NCI-H1417 (cell line): ENCODE results near the gene ADAMTSL2.
A peak's percentile ranks its signal among the peaks of the same experiment; 100 is the strongest.
"Not testable (repeated sequence)": the region's sequence is repeated elsewhere in the genome, so short reads cannot be mapped to it uniquely, and the experiment has no call there.

Source experiments
- DNase-seq, 3 experiments: peaks; one replicate each; lab custom pipeline; 2025; lab: John Stamatoyannopoulos, UW

ADAMTSL2 gene

DNA sequence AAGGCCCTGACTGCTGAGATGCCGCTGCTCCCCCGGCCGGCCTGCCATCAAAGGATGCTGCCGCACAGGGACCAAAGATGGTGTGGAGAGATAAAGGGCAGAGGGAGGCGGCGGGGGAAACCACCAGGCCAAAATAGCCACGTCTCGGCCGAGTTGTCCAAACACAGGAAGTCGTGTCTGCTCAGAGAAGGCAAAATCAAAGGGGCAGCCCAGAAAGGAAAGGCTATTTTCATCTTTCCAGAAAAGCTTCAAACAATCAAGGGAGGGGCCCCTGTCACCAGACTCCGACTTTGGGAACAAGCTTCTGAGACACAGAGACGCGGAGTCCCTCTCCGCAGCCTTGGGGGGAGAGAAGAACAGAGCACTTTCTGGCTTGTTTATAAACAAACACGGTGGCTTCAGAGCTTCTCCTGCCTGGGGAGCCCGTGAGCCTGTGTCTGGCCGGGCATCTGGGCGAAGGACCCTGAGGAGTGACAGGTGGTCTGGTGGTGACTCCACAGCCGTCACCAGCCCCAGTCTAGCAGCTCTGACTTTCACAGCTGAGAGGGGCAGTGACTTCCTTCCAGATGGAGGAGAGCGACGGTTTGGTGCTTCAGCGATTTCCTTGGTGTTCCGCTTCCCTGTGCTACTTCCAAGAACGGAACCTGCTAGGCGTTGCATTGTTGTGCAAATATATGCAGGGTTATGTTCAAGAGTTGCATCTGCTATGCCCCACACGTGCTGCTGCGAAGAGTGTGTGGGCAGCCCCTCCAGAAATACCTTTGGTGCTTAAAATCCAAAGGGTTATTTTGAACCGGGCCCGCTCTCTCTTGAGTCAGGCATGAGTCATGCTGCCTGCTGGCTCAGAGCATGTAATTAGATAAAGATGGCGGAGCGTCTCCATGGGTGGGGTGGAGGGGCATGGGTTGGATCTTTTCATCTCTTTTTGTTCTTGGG is 24.0 kb downstream of the ADAMTSL2 start:
- DNase-seq: no peak

DNA sequence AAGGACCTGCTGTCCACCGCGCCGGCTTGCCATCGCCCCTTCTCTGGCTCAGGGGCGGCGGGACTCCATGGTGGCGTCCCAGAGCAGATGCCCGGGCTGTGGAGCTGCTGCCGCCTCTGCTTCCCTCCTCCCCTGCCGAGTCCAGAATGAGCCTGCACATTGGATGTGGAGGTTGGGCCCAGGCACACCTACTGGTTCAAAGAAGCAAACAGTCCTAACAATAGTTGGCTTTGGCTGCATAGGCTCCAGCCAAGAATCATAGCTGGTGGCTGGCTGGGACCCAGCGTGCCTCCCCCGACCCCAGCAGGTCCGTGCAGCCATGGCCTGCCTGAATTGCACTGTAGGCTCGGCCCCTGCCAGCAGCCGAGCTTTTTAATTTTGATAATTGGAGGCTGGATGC is 25.8 kb downstream of the ADAMTSL2 start:
- DNase-seq: no peak

DNA sequence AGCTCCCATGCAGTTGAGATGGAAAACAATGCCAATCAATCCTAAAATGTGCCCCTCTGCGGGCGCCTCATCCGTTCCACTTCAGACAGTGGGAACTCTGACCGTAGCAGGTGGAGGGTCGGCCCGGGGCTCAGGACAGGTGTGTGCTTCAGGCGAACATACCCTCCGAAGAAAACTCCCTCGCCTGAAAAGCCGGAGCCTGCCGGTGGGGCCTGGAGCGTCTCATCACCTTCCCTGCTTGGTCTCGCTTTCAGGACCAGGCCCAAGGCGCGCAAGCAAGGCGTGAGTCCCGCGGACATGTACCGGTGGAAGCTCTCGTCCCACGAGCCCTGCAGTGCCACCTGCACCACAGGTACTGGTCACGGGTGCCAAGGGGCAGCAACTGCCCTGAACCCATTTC is 26.4 kb downstream of the ADAMTSL2 start:
- DNase-seq: no peak

DNA sequence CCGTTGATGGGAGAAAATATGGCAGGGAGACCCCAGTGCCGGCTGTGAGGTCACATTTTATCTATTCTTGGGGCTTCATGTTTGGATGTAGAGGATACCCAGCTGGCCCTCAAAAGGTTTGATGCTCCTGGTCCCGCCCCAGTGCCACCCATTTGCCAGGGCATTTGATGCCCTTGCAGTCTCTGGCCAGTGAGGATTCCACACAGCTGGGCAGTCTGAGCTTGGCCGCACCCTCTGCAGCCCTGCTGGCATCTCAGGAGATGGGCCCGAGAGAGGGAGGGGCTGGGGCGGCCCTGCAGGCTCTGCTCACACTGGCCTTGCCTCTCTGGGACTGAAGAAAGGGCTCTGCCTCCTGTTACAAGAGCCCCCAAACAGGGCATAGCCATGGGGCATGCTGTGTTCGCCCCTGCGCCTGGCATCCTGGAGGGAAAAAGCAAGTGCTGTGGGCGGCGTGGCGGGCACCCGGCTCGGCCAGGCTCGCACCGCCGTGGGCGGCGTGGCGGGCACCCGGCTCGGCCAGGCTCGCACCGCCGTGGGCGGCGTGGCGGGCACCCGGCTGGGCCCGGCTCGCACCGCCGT is 27.6 kb downstream of the ADAMTSL2 start:
- DNase-seq: no peak

DNA sequence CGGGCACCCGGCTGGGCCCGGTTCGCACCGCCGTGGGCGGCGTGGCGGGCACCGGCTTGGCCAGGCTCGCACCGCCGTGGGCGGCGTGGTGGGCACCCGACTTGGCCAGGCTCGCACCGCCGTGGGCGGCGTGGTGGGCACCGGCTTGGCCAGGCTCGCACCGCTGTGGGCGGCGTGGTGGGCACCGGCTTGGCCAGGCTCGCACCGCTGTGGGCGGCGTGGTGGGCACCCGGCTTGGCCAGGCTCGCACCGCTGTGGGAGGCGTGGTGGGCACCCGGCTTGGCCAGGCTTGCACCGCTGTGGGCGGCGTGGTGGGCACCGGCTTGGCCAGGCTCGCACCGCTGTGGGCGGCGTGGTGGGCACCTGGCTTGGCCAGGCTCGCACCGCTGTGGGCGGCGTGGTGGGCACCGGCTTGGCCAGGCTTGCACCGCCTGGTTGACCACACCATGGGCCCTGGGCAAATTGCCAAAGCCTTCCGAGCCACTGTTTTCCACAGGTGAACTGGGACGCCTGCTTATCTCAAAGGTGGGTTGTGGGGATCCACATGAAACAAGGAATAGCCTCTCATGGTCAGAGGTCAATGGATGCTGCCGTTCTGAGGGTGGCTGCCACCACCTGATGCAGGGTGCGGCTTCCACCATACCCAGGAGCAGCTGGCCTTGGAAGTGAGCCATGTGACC is 28.2 kb downstream of the ADAMTSL2 start:
- DNase-seq: no peak

DNA sequence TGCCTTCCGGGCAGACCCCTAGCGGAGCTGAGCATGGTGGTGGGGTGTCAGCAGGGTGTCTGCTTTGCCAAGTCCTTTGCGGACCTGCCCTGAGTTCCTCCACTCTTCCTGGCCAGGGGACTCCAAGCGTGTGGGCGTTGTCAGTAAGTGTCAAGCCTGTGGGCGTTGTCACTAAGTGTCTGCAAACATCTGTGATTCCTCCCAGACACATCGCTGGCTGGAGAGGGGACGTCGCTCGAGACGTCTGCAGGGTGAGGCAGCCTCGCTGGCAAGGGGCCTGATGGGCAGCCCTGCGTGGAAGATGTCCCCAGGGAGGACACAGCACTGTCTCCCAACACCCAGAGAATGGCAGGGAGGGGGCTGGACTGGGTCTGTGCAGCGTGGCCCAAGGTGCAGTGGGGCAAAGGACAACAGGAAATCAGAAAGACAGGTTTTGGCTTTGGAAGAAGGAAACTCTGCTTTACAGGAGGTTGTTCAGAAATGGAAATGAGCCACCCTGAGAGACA is 28.8 kb downstream of the ADAMTSL2 start:
- peak in 2 of 3 experiments; percentile 3 to 27 for DNase-seq

DNA sequence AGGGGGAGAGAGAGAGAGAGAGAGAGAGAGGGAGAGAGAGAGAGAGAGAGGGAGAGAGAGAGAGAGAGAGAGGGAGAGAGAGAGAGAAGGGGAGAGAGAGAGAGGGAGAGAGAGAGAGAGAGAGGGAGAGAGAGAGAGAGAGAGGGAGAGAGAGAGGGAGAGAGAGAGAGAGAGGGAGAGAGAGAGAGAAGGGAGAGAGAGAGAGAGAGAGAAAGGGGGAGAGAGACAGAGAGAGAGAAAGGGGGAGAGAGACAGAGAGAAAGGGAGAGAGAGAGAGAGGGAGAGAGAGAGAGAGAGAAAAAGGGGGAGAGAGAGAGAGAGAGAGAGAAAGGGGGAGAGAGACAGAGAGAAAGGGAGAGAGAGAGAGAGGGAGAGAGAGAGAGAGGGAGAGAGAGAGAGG is 29.3 kb downstream of the ADAMTSL2 start:
- DNase-seq: not testable (repeated sequence)

DNA sequence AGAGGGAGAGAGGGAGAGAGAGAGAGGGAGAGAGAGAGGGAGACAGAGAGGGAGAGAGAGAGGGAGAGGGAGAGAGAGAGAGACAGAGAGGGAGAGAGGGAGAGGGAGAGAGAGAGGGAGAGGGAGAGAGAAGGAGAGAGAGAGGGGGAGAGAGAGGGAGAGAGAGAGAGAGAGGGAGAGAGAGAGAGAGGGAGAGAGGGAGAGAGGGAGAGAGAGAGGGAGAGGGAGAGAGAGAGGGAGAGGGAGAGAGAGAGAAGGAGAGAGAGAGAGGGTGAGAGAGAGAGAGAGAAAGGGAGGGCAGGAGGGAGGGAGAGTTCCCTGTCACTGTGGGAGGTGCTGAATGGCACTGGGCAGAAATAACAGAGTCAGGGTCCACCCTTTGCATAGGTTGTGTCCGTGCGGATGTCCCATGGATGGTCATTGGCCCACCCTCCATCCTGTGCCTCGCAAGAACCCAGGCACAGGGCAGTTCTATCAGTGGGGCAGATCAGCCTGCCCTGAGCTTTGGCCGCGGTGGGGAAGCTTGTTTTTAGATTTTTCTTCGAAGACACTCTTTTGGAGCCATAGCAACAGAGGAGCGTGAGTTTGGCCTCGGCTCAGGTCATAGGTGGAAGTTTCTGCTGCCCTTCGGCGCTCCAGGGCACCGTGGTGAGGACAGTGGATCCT is 30.1 kb downstream of the ADAMTSL2 start:
- no peak for DNase-seq

DNA sequence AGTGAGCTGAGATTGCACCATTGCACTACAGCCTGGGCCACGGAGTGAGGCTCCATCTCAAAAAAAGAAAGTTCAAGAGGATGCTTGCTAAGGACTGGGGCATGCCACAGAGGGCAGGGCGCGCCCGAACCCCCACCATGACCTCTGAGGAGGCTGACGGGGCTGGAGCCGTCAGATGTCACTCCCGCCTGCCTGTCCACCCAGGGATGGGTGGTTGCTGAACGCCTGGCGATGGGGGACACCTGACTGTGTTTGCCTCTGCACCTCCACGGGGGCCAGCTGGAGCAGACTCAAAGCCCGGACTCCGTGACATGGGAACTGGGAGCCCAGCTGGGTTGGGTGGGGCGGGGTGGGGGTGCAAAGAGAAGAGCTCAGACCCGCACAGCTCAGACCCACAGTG is 31.9 kb downstream of the ADAMTSL2 start:
- DNase-seq: no peak

DNA sequence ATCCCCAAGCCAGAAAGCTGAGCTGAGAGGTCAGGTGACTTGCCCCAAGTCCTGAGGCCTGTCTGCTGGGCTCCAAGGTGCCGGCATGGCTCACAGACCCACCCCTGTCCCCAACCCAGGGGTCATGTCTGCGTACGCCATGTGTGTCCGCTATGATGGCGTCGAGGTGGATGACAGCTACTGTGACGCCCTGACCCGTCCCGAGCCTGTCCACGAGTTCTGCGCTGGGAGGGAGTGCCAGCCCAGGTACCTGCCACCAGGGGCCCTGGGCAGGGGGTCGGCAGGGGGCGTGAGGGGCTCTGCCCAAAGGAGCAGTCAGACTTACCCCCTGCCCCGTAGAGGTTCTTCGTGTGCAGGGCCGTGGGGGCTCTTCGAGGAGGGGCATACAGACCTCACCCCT is 32.3 kb downstream of the ADAMTSL2 start:
- no peak for DNase-seq

DNA sequence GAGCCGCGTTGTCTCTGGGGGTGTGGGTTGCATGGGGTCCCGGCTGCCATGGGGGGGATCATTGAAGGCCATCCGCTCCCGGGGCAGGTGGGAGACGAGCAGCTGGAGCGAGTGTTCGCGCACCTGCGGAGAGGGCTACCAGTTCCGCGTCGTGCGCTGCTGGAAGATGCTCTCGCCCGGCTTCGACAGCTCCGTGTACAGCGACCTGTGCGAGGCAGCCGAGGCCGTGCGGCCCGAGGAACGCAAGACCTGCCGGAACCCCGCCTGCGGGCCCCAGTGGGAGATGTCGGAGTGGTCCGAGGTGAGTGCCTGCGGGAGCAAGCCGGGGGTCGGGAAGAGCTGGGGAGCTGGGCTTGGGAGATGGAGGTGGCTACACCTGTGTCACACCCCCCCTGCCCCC is 33.7 kb downstream of the ADAMTSL2 start:
- no peak for DNase-seq

DNA sequence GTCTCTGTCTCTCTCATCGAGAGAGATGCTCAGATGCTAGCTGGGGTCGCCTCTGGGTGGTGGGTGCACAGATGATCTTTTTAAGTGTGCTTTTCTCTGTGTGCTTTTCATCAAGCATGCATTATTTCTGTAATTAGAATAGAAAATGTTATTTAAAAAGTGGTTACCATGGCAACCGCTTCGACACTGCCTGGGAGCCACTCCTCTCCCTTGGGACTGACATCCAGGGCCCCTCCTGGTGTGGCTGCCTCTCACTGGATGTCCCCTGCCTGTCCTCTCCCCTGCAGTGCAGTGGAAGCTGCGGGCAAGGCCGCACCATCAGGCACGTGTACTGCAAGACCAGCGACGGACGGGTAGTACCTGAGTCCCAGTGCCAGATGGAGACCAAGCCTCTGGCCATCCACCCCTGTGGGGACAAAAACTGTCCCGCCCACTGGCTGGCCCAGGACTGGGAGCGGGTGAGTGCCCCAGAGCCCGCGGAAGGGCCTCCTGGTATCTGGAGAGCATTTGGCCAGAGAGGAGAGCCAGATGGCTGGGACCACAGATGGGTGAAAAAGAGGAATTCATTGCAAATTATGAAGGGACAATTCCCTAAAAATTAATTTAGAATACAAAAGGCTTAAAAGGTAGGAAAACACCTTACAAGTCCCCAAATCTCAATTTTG is 34.7 kb downstream of the ADAMTSL2 start:
- peak in 1 of 3 experiments; percentile 12 for DNase-seq

DNA sequence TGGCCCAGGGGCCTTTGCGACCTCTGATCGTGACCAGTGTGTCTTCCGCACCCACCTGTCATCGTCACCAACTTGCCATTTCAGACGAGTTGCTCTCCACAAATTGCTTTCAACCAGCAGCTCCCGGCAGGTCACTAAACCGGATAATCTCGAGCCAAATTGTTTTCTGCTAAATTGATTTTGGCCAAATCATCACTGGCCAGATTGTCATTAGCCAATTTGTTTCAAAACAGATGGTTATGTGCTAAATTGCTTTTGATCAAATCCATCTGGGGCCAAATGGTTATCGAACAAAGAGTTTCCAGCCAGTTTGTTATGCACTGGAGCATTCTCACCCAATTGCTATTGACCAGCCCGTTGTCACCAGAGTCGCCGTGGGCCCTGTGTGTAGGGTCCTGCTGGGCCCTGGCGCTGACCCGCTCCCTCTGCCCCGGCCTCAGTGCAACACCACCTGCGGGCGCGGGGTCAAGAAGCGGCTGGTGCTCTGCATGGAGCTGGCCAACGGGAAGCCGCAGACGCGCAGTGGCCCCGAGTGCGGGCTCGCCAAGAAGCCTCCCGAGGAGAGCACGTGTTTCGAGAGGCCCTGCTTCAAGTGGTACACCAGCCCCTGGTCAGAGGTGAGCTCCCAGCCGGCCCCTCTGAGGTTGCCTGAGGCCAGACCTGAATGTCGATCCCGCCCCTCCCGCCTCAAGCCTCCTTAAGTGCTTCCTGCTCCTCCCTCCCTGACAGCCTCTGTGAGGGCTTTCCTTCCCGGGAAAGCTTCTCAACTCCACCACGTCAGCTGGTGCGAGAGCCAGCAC is 35.6 kb downstream of the ADAMTSL2 start:
- peak in 1 of 3 experiments; percentile 52 for DNase-seq

DNA sequence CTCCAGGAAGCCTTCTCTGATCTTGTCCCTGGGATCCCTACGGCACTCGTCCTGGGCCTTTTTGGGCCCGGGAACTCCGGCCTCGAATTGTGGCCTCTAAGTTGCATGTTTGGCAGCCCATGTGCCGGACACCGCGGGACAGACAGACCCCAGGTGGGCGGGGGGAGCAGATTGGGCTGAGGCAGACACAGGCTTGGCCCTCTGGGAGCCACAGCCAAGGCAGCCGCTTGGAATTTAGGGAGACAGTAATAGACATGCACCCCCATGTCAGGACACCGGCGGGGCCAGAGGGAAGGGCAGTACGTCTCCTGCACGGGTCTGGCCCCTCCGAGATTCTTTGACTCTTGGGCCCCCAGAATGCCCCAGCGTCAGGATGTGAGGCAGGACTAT is 36.2 kb downstream of the ADAMTSL2 start:
- DNase-seq: no peak

DNA sequence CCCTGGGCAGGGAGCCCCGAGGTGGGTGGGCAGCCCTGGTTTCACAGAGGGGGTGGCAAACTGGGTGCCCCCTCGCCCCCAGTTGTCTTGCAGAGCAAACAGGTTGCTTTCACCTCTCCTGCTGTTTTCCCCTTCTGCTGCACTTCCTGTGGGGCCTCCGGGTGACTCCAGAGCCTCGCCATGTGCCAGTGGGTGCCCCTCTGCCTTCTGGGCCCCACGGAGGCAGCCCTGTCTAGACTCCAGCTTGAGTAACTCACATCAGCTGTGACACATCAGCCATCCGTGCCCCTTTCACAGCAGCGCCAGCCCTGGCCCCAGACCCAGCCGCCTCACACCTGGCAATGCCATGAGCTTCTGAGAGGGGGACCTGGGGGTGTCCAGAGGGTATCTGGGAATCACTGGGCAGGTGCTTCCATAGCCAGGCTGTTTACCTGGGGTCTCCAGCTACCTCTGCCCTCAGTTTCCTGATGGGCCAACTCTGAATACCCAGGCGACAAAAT is 36.9 kb downstream of the ADAMTSL2 start:
- DNase-seq: no peak

DNA sequence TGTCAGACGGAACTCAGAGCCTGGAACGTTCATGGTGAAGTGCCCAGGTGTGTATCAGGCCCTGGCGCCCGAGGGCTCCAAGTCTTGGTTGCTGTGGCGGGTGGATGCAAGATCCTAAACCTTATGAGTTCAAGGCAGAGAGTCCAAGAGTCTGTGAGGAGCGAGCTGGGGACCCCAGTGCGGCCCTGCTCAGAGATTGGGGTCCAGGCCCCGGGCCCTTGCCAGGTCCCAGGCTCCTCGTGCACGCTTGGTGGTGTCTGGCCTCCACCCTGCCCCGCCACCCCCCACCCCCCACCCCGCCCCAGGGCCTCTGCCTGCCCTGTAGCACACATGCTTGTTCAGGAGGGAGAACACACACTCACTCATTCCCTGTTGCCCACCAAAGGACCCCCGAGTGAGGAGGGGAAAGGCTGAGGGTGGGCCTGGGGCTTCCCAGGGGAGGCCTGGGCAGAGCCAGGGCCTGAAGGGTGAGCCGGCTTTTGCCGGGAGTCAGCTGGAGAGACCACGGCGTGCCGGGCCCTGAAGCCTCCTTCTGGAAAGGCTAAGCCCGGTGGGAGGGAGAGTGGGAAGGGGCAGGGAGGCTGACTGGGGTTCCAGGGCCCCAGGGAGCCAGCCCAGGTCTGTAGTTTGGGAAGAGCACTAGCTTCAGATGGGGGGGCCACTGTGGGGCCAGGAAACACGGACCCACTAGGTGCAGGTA is 37.5 kb downstream of the ADAMTSL2 start:
- no peak for DNase-seq

DNA sequence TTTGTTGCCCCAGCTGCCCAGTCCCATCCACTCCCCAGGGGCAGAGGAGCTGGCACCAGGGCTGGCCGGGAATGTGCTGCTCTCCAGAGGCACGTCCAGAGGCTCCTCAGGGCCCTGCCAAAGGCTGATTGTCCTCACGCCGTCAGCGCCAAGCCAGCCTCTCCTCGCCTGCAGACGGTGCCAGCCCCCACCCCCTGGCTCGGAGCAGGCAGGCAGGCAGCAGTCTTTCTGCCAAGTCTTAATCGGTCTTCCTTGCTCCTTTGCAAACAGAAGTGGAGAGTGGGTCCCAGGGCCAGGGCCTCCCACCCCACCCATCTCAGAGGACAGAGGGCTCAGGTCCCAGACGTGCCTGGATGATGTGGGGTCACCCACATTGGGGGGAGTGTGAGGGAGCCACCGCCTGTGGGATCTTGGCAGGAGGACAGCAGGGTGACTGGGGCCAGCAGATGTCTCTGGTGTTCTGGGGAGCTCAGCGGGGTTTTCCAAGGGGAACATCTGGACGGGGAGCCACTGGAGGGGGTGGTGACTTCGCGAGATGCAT is 38.4 kb downstream of the ADAMTSL2 start:
- DNase-seq: no peak

DNA sequence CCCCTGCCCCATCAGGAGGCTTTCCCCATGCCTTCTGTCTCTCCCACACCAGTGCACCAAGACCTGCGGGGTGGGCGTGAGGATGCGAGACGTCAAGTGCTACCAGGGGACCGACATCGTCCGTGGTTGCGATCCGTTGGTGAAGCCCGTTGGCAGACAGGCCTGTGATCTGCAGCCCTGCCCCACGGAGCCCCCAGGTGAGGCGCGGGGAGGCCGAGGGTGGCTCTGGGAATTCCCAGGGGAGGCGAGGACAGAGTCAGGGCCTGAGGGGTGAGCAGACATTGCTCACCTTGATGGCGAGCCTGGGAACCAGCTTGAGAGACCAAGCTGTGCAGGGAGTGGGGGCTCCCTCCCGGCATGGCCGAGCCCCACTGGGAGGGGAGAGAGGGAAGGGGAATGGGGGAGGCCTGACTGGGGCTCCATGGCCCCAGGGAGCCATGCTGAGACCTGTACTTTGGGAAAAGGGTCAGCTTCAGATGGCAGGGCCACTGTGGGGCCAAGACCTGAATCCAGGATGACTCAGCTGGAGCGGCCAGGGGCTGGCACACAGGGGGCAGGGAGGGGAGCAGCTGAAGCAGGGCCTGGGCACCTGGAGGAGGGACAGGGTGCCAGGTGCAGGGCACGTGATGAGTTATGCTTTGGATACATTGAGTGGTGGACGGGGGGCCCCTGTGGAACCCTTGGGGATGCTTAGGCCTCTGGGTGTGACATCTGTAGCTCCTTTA is 39.4 kb downstream of the ADAMTSL2 start:
- no peak for DNase-seq

DNA sequence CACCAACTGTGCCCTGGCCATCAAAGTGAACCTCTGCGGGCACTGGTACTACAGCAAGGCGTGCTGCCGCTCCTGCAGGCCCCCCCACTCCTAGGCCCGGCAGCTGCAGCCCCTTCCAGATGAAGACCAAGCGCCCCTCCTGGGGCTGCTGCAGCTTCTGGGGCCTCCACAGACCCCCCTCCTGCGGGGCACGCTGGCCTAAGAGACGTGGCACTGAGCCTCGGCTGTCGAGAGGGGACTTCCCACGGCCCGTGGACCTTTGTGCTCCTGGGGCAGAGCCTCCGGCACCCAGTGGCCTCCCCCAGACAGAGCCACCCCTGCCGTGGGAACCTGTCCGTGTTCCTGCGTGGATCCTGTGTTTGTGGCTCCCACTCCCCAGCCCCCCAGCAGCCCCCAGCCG is 40.3 kb downstream of the ADAMTSL2 start:
- no peak for DNase-seq
